Fibroblast of pulmonary artery (primary cell): ENCODE results near the gene CD96.
A peak's percentile ranks its signal among the peaks of the same experiment; 100 is the strongest.

Experiments used
- DNase-seq: peaks from one replicate; pipeline ENCODE4 v3.0.0-alpha.2; 2010; ENCODE audit warnings: low read depth
- H3K4me3 ChIP-seq: replicated peaks from 2 replicates; pipeline ENCODE4 v1.5.1; 2011; ENCODE audit warnings: low read depth, mild to moderate bottlenecking, control low read depth, low read length, moderate library complexity
- TF ChIP-seq, protein P1 (sequence below): IDR thresholded peaks from 2 replicates; pipeline ENCODE4 v1.5.1; 2011; ENCODE audit warnings: mild to moderate bottlenecking, control low read depth, low read length, inconsistent platforms; ENCODE audit errors: missing control alignments

Gene CD96

DNA sequence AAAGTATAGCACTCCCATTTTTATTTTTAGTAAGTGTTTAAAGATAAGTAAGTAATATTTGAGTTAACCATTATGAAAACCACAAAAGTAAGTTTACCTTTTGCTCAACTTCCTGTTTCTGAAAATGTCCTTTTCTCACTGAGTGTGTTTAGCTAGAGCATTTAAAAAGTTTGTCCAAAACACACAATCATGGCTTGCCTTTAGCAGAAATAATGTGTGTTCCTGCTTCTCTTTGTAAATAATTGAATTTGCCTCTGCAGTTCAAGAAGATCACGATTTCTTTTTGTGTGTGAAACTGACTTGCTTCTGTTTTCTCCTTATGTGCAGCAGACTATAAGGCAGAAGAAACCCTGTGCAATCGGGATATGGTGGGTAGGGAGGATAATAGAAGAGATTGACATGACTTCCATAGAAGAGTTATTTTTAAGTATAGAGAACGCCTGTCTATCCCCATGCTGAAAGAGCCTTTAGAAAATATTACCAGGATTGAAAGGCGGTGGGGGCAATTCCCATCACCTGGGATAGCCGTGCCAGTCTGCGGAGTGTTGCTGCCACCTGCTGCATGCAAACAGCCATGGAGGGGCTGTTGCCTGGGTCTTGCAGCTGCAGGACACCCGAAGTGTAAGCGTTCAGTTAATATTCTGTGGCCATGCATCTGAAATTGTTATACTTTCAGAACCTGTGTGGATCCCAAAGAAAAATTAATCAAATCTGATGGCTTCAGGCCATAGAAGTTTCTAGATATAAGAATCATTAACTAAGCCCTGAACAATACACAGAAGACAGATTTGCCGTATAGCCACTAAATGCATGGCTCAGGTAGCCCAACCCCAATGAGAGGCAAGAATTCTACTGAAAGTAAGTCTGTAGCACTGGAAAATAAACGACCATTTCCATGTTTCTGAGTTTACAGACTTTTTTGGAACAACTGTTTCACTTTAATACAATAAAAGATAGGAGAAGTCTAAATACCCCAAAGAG is 2.4 kb upstream of the CD96 start:
- TF ChIP-seq, protein P1, sequence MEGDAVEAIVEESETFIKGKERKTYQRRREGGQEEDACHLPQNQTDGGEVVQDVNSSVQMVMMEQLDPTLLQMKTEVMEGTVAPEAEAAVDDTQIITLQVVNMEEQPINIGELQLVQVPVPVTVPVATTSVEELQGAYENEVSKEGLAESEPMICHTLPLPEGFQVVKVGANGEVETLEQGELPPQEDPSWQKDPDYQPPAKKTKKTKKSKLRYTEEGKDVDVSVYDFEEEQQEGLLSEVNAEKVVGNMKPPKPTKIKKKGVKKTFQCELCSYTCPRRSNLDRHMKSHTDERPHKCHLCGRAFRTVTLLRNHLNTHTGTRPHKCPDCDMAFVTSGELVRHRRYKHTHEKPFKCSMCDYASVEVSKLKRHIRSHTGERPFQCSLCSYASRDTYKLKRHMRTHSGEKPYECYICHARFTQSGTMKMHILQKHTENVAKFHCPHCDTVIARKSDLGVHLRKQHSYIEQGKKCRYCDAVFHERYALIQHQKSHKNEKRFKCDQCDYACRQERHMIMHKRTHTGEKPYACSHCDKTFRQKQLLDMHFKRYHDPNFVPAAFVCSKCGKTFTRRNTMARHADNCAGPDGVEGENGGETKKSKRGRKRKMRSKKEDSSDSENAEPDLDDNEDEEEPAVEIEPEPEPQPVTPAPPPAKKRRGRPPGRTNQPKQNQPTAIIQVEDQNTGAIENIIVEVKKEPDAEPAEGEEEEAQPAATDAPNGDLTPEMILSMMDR = peak; percentile 86
- DNase-seq = peak; percentile 75
- H3K4me3 ChIP-seq = no peak overlapping the region

DNA sequence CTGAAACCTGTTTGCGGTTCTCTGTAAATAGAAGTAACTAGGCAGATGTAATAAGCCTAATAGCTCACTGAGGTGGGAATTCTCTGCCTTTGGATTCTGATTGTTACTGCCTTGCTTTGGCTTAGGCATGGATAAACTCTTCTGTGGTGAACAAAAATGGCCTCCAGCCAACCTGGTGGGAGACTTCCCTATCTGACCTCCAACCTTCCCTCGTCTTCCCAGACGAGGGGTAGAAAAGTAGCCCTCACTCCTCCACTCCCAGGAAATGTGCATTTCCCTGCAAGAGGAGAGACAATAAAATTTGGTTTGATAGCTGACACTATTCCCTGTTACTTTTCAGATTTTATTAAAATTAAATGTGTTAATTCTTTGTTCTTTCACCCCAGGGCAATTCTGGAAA is 606 bp upstream of the CD96 start:
- TF ChIP-seq, protein P1 = no peak
- peak; percentile 56 for DNase-seq
- no peak overlapping the region for H3K4me3 ChIP-seq

DNA sequence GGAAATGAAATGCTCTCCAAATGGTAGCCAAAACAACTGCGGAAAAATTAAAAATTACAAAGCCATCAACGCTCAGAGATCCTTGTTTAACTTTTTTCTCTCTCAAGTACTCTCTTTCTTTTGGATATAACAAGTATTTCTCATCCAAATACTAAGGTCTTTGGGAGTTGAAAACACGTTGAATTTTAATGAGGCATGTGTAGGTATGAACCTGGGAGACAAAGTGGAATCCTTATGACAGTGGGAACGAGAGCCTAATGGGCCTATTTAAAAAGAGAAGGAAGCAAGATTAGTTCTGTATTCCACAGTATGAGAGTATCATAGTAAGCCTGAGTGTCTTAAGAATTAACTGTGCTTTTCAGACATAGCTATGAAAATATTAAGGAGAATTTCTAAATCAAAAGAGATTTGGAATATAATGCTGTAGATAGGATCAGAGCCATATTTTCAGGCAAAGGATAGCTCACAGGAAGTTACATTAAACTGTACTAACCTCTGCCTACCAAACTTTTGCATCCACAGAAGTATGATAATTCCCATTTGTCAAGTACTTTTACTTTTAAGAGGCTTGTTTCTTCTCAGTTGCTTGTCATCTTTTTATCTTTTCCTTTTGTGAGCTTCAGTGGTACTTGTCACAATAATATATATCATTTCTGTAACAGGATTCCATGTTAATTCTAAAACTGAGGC is 759 bp downstream of the CD96 start:
- TF ChIP-seq, protein P1 = no peak
- DNase-seq = no peak
- H3K4me3 ChIP-seq = no peak overlapping the region

DNA sequence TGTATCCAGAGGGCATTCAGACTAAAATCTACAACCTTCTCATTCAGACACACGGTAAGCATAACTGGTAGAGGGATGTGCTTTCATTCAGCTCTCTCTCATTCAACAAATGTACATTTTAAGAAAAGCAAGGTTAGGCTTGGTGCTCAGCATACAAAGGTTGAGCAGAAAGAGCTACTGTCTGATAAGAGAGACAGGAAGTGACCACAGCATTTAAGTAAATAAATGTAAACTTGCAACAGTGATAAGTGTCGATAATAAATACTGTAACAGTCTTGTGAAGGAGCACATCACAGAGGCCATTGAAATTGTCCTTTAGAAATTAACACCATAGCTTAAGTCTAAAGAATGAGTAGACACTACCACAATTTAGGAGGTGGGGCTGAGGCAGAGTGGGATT is 3.4 kb downstream of the CD96 start:
- no peak for DNase-seq
- no peak overlapping the region for H3K4me3 ChIP-seq
- TF ChIP-seq, protein P1 = no peak

DNA sequence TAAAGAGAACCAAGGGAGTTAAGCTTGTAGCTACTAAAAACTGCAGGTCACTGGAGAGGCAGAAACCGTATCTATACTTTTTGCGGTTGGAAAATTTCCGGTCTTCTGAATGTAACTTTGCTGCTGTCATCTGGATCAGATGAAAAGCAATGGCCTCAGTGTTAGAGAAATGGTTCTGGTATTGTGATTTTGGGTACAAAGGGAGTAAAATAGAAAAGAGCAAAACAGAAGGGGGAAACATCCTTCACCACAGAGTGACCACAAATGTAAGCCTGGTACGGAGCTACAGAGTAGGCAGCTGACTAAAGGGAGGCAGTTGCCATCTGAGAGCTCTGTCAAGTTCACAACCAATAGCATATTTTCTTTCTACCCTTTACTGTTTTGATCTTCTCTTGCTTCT is 5.6 kb downstream of the CD96 start:
- no peak for DNase-seq
- no peak overlapping the region for H3K4me3 ChIP-seq

DNA sequence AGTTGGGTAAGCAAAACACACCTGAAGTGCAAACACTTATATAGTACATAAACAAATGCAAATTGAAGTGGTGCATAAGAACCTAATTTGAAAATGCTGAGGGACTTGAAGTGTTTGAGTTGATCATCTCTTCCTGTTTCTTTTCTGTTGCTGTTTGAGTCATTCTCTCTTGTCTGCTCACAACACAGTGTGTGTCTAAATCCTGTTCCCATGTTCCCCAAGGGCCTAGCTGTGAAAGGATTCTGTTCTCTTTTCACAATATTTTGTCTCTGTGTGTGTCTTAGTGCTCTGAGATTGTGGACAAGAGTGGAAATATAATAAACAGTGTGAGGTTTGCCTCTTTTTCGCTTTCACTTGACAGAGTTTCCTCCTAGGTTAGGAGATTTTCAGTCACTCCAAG is 6.1 kb downstream of the CD96 start:
- DNase-seq = peak; percentile 24
- TF ChIP-seq, protein P1 = no peak
- no peak overlapping the region for H3K4me3 ChIP-seq

More for the DNA sequence above, 5.6 kb downstream of the CD96 start:
- TF ChIP-seq, protein P1 = no peak
